ENCODE data around the gene PTPRA.

PTPRA gene

GRCh38 chr20:2851086-2851485 is 22.2 kb upstream of the PTPRA start:
- DNase-seq, result no peak

- no peak for DNase-seq
Measured at GRCh38 chr20:2858591-2858990, 14.7 kb upstream of the PTPRA start.

GRCh38 chr20:2859330-2860121 is 13.8 kb upstream of the PTPRA start:
- no peak for DNase-seq

- no peak for DNase-seq
Measured at GRCh38 chr20:2864626-2865025, 8.7 kb upstream of the PTPRA start.

- no peak for DNase-seq
Measured at GRCh38 chr20:2865101-2865500, 8.2 kb upstream of the PTPRA start.

- no peak for DNase-seq
Measured at GRCh38 chr20:2865630-2866029, 7.7 kb upstream of the PTPRA start.

- no peak for DNase-seq
Measured at GRCh38 chr20:2866236-2866635, 7.0 kb upstream of the PTPRA start.

- DNase-seq, result no peak
Measured at GRCh38 chr20:2867081-2867864, 6.0 kb upstream of the PTPRA start.

- no peak for DNase-seq
Measured at GRCh38 chr20:2869381-2869780, 3.9 kb upstream of the PTPRA start.

- no peak for DNase-seq
Measured at GRCh38 chr20:2871111-2871465, 2.2 kb upstream of the PTPRA start.

GRCh38 chr20:2871661-2872458 is 1.4 kb upstream of the PTPRA start:
- no peak for DNase-seq

GRCh38 chr20:2872459-2873009 is 747 bp upstream of the PTPRA start:
- peak; percentile 69 for DNase-seq

- DNase-seq, result peak; percentile 83
Measured at GRCh38 chr20:2873747-2874041, 413 bp downstream of the PTPRA start.

GRCh38 chr20:2874456-2874855 is 1.2 kb downstream of the PTPRA start:
- DNase-seq, result no peak

- DNase-seq, result no peak
Measured at GRCh38 chr20:2875690-2876203, 2.5 kb downstream of the PTPRA start.

GRCh38 chr20:2878515-2878914 is 5.2 kb downstream of the PTPRA start:
- DNase-seq, result no peak

- DNase-seq, result no peak
Measured at GRCh38 chr20:2879146-2879545, 5.9 kb downstream of the PTPRA start.

GRCh38 chr20:2880650-2881049 is 7.4 kb downstream of the PTPRA start:
- no peak for DNase-seq

GRCh38 chr20:2883726-2884637 is 10.7 kb downstream of the PTPRA start:
- DNase-seq, result no peak

GRCh38 chr20:2887715-2888114 is 14.4 kb downstream of the PTPRA start:
- no peak for DNase-seq

GRCh38 chr20:2888224-2888955 is 15.1 kb downstream of the PTPRA start:
- DNase-seq, result no peak

All from islet precursor cell (in vitro differentiated cells).